ENCODE data around the gene BTRC.

The BTRC gene

DNA sequence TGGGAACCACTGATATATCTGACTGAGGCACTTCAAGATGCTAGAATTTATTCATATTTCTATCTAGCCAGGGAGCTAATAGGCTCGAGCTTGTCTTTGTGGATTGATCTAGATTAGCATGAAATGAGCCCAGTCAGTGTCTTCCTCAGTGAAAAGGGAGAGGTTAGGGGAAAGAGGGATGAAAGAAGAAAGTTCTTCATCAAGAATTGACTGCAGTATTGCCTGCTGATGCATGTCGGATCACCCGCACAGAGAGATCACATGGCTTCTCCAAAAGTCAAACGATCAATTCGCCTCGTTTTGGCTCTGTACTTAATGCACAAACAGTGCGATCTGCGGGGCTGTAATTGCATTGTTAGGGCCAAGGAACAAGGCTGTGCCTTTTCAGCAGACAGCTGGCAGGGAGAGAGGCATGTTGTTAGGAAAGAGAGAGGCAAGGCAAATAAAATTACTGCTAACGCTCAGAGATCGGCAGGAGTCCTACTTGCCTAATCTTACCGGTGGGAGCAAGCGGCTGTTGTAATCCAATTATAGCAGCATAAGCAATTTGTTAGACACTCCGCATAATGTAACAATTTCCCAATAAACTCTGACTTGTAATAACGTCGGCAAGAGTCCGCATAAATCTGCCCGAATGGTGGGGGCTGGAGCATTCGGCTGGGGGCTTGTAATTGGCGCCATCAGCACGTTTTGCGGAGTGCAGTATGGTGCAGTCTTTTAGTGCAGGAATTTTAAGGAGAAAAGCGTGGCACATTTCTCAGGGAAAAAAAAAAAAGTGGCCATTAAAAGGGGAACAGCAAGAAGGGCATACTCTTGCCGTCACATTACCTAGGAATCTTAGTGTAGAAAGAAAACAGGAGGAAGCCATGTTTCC, 132.0 kb downstream of the BTRC start:
- no peak for DNase-seq

DNA sequence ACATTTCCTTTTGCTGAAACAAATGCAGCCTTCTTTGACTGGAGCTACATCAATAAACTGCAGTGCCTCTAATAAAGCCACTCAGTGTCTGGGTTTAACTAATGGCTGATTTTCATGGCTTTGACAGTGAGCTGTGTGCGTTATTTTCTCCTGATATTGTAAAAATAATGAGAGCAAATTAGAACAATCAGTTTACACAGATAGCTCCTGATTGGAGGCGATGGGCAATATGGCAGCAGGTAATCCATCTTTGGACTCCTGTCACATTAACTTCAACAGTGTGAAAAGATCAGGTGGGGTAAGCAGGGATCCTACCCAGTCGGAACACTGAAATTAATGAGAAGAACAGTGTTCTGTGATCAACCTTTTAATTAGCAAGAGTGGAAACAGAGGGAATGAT, 133.4 kb downstream of the BTRC start:
- DNase-seq = no peak

DNA sequence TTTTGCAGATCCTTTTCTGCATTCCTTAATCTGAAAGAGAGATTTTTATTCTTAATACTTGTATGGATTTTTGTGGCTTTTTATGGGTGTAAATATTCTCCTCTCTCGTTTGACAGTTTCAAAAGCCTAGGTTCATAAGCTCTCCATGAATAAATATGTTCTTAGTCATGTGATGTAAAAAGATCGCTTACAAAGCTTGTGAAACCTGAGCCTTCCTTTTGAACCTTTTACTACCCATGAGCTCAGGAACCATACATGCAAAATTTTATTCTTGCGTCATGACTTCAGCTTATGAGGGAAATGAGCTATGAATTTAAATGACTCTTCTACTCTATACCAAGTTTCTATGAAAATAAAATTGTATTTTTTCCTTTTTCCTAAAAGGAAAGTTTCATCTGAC, 135.4 kb downstream of the BTRC start:
- DNase-seq = no peak

DNA sequence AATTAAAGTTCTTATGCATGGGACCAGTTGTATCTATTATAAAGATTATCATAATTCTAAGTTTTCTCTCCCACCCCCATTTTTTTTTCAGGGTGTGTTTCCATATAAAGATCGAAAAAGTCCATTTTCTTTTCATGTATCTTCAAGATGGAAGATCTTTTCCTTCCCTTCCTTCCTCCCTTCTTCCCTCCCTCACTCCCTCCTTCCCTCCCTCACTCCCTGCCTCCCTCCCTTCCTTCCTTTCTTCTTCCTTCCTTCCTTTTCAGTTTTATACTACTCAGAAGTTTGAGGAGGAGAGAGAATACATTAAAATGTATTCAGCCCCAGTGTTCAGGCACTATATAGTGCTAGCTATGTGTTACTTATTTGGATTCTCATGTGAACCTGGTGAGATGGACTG, 136.1 kb downstream of the BTRC start:
- no peak for DNase-seq

DNA sequence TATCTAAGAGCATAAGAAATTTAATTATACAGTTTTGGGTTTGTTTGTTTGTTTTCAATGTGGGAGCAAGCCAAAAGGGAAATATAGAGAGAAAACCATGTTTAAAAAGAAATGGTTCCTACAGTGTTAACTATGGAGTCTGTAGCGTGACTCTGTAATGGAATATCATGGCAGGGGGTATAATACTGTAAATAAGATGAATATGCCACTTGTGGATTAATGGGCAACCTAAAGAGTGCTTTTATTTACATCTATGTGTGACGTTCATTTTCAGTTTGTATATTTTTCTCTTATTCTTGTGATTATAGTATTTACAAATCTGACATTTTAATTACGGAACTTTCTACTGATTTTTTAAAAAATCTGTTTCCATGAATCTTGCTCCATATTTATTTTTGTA, 138.2 kb downstream of the BTRC start:
- no peak for DNase-seq

DNA sequence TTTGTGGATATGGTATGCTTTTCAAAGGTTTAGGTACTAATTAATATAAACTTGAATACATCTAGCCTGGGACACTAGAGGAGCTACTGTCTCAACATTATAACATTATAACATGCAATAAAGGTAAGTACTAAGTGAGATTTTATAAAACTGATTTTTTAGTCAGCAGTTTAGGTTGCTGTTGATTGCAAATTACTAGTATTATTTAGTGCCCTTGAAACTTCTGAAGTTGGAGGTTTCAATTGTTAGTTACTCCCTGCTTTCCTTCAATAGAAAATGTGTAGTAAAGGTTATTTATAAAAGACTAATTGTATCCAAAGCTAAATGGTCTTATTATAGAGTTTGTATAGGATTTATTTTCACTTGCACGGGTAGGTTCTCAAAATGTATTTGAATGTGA, 138.8 kb downstream of the BTRC start:
- no peak for DNase-seq

DNA sequence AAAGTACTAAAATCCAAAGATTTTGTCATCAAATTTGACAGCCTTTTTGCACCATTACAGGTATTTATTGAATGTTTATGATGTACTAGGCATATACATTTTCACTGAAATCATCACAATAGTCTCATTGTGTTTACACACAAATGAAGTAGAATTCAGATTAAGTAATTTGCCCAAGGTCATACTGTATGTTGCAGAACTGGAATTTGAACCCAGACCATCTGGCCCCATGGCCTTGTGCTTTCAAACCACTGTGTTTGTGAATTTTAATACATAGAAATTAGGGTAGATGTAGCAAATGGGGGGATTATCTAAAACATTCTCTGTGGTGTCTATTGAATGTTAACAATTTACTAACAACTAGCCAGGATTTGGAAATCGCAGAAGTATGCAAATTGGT, 139.3 kb downstream of the BTRC start:
- DNase-seq = no peak

DNA sequence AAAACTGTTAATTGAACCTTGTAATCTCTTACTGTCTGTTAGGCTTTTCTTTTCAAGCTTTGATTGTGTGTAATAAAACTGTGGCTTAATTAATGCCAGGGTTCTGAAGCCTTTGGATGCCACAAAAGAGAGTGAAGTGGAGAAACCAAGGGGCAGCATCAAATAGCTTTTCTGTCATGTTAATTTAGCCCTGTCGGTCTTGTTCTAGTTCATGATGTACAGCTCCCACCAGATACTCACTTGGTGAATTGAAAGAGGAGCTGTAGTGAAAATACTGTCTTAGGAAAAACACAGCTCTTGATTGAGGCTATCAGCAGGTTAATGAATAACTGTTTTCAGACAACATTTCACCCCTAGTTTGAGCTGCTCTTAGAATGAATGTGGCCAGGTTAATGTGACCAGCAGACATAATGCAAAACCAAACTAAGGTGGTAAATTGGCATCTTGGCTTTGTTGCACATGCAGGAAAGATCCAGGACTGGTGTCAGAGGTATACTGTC, 139.9 kb downstream of the BTRC start:
- no peak for DNase-seq

DNA sequence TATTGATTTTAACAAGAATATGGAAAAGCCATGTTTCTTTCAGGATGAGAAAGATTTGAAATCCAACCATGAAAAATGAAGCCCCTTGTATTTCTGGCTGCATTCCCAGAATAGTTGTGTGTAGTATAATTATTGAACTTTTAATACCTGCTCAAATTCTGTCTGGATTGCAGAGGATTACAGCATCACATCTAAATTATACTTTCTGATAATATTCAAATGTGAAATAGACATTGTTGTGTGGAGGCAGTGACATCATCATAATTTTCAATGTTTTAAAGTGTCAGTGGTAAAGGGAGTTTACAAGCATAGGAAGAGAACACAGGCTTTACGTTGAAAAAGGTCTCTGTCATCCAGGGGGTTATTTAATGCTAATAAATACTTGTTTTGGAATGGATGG, 140.7 kb downstream of the BTRC start:
- no peak for DNase-seq

DNA sequence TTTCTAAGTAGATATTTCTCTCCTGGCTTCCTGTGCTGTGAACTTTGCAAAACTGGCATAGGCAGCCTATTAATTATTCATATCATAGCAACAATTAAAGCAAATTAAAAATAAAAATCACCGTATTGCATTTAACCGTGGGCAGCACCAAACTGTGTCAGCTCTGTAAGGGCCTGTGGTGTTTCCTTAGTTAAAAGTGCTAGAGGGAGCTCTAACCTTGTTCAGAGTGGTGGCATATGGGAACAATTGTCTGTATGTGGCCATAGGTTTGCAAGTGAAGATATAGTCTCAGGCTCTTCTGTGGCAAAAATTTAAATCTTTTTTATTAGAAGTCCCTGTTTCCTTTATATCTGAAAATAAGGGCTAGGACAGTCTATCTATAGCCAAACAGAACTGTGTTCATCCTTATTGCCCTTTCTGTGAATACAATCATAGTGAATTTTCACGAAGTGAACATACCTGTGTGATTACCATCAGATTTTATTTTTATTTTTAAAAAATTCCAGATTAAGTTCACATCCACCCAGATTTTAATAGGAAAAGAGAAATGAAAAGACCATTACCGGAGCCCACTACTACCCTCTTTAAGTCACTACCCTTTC, 141.5 kb downstream of the BTRC start:
- DNase-seq = no peak

DNA sequence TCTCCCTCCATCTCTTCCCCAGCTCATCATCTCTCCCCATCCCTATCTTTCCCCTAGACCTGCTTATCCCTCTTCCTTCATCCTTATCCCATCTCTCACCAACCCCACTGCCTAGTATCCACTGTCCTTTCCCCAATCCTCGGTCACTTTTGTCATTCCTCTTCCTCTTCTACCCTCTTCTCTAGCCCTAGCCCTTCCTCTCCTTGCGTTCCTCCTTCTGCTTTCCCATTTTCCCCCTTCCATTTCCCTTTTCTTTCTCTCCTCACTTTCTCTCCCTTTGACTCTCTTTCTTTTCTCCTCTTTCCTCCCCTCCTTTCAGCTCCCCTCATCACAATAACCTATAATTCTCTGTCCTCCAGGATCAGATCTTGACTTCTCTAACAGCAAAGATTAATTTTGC, 150.5 kb downstream of the BTRC start:
- no peak for DNase-seq

DNA sequence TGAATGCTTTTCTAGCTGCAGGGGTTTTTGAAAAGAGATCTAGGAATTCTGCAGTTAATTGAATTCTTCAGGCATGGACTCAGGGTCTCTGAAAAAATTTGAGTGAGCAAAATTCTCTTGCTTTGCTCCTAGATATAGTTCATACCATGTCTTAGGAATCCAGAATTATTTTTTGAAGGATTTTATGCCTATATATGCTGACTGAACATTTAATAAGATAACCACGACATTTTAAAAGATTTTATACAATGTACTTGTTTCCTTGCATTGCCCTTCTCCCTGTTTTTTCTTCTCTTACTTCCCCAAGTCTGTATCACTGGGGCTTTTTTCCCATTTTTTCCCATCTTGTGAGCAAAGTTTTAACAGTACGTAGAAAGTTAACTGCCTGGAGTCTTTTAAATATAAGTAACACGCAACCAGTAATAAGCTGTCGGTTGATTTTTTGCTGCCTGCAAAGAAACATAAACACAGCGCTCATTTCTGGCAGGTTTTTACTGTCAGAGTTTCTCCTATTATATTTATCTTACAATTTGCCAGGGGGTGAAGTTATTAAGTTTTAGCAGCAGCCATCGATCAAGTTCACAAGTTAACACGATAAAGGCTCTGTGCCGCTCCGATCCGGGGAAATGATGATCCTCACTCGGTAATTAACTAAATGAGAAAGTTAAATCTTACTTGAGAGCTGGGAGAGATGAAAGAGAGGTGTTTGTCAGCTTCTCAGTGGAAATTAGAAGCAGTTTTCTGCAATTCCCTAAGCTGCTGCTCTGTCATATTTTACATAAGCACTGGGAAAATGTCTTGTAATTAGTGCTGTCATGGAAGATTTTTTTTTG, 153.1 kb downstream of the BTRC start:
- no peak for DNase-seq

DNA sequence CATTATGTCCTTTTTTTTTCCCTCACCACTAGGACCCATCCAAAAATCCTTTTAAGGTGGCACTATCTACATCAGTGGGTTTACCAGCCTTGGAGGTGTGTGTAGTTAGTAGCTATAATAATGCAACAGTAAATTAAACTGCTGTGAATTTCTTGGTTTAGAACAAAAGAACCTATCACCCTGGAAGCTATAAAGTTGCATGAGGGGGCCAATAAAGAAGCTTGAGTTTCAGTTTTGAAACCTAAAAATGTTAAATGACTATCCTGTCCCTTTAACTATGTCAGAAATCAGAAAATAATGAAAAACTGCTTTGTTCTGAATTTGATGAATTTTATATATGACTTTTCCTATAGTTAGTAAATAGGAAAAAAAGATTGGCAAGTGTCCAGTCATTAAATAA, 153.9 kb downstream of the BTRC start:
- DNase-seq = no peak

DNA sequence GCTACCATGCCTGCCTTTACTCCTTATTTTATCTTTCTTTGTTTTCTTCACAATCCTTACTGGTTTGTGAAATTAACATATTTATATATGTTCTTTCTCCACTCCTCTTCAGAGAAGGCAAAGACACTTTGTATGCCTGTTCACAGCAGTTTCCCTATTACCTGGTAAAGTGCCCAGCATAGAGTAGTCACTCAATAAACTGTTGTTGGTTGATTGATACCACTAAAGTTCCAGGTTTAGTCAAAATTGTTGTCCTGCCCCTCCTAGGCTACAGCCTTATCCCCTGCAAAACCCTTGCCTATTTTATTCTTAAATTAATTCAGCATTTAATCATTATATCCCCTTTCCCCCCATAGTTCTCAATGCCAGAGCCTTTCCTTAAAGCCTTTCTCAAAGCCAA, 158.0 kb downstream of the BTRC start:
- no peak for DNase-seq

DNA sequence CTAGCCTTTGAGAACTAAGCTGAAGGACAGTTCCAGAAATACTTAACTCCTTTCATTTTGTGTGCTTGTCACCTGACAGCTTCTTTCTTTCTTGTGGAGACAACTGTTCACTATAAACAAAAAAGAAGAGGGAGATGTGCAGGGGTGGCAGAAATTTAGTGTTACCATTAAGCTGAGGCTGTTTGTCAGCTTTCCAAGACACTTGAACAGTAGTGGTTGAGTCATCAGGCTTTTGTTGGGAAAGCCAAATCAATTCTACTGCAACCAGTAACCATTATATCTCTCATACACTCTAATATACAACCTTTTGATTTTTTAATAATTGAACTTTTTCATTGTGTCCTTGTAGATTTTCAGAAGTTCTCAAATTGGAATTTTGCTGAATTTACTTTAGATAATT, 158.8 kb downstream of the BTRC start:
- no peak for DNase-seq

DNA sequence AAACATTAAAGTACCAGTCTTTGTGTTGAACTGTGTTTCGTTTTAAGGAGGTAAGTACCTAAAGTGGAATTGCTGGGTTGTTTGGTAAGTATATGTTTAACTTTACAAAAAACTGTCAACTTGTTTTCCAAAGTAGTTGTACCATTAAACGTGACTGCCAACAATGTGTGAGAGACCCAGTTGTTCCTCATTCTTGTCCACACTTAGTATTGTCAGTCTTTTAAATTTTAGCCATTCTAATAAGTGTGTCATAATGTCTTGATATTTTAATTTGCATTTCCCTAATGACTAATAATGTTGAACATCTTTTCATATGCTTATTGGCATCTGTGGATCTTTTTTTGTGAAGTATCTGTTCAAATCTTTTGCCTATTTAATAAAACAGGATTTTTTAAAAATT, 159.8 kb downstream of the BTRC start:
- no peak for DNase-seq

DNA sequence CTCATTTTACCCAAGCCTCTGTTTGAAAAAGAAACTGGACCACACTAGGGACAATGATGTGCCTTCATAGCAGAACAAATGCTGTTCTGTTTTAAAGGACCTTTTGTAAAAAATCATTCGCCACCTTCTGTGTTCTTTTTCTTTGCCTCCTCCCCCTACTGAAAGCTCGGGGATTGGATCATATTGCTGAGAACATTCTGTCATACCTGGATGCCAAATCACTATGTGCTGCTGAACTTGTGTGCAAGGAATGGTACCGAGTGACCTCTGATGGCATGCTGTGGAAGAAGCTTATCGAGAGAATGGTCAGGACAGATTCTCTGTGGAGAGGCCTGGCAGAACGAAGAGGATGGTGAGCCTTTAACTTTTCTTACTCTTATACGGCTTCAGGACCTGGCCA, 171.9 kb downstream of the BTRC start:
- DNase-seq = no peak

DNA sequence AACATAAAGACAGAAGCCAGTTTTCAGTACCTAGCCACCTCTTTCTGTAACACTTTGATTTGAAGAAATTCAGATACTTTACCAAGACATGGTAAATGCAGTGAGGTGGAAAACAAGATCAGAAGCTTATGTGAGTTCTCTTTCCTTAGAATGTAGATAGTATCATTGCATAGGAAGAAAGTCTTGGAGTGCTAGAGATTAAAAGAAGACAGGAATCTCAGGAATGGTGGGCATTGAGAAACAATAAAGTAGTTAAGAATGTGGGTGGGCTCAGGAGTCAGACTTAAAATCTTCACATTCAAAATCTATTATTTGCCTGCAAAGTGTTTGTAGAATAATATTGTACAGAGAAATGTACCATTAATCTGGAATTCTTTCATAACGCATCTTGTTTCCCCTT, 175.2 kb downstream of the BTRC start:
- DNase-seq = no peak

DNA sequence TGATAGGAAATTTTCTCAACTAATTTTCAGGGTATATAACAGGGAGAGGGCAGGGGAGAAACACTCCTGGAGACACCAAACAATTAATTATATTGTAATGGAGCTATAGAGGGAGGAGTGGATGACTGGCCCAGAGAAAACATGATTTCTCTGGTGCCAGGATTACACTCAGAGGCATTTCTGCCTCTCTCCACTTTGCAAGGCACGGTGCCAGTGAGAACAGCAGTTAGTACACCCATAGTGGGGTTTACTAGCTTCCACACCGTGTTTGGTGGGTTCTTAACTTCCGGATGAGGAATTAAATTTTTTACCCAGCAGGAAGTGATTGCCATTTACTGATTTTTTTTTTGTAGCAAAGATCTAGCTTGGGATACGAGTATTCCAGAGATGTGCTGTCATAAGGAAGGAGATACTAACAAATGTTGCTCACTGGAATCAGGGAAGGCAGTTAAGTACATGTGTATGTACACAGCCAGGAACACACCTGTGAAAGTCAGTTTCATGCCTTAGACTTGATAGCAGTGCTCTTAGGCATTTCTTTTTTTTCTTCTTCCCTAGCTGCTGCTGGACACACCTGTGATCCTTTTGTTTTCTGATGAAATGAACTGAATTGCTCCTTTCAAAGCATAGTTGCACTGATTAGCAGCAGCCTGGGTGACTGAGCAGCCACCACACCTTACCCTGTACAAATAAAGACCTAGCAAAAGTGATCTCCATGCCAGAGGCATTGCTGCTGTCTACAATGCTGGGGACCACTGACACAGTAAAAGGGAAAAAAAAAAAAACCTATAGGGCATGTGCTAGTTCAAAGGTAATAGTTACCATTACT, 176.0 kb downstream of the BTRC start:
- no peak for DNase-seq

DNA sequence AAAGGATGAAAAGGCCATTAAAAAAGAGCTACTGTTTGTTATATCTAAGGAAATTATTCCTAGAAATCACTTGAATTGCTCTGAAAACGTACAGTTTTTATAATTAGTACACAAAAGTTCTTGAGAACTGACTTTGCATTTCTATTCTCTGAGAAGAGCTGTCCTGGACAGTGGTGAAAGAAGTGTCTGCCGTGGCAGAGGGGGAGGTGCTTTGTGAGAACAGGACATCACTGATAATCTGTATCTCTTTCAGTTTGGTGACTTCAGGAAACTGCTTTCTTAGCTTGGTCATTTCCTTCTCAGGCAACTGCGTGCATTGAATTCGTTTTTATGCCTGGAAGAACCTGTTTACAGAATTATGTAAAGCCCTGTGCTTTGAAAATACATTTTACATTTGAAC, 182.0 kb downstream of the BTRC start:
- DNase-seq = no peak

DNA sequence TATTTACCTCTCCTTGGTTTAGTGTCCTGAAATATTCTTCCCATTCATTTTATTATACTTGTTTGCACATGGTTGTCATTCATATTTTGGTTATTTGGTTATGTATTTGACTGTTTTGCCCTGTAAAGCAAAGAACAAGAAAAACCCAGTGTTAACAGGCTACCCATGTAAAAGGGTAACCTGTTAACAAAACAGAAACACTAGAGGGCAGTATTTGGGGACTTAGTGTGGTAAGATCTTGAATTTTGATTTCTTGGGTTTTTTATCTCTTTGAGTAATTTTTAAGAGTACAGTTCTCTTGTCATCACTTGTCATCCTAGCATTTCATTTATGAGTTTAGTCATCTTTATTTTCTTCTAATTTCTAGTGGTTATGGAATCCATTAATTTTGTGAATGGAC, 182.8 kb downstream of the BTRC start:
- no peak for DNase-seq

DNA sequence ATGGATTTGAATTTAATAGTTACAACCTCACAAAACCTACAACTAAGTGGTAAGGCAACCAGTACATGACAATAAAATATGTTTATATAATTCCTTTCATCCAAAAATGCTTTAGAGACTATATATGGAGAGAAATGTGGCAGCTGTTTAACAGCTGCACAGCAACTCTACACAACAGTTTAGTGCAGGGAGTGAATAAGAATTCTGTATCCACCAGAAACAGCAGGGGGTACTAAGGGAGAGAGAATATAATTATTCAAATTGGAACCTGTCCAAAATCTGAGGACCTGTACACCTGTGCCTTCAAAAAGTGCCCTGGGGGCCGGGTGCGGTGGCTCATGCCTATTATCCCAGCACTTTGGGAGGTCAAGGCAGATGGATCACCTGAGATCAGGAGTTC, 184.5 kb downstream of the BTRC start:
- no peak for DNase-seq

DNA sequence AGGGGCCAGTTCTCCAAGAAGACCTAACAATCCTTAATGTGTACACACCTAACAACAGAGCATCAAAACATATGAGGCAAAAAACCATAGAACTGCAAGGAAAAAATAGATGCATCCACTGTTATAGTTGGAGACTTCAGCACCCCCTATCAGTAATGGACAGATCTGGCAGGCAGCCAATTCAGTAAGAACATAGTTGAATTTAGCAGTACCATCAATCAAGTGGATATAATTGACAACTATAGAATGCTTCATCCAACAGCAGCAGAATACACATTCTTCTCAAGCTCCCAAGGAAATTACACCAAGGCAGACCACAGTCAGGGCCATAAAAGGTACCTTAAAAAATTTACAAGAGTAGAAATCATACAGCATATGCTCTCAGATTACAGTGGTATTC, 191.9 kb downstream of the BTRC start:
- DNase-seq = no peak
